NCI-H748 treated with DMSO at 0.1 percent for 48 hours (cell line): ENCODE data around the gene RHCE.
"Not testable (repeated sequence)": the region's sequence is repeated elsewhere in the genome, so short reads cannot be mapped to it uniquely, and the experiment has no call there.

Source experiments
- DNase-seq: peaks from one replicate; lab custom pipeline; 2025; lab: John Stamatoyannopoulos, UW

The RHCE gene

DNA sequence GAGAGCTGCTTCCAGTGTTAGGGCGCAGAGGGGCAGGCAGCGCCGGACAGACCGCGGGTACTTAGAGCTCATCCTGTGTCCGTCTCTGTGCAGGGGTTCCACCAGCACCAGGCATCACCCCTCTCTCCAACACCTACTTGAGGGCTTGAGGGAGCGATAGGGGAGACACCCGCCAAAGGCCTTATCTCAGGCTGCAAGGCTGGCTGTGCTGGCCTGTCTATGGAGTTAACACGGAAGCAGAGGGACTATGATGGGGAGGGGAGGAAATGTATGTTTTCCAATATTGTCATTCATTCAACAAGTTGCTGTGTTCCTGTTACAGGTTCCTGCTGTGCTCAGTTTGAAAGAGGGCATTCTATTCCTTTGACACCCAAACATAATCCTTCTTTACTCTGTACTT is at the start of gene RHCE:
RHCE (minus strand) TSS at position 111 of the 400 bp plus-strand sequence; CDS start at position 72, 39 bp downstream.
- not testable (repeated sequence) for DNase-seq

DNA sequence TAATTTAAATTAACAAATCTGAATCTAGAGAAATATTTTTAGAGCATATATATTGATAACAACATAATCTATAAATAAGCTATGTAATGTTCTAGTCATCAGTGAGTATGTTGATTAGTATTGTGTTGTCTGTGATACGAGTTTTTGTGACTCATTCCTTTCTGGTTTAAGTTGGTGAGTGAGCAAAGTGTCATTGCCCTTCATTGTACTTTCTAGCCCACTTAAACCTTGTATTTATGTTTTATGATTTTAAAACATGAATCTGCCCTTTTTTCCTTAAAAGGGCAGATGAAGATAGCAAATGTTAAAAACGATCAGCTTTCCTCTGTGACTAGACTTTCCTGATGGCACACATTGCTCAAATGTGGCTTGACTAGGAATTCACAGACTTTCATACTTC is 48.6 kb upstream of the RHCE start:
- DNase-seq, result no peak

DNA sequence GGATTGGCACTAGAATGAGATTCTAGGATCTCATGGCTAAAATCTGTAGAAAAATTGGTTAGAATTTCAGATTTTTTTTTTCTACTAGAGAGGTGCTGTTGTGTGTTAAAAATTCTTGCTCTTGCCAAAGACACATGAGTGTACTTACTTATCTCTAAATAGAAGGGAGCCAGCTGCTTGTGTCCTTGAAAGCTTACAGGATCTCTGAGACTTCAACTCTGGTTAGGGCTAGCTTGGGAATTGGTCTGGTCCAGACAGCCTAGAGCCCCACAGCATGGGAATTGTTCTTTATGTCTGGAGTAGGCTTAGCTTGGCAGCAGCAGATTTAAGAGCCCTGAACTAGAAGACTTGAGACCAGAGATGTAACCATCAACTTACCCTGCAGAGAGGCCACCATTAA is 47.4 kb upstream of the RHCE start:
- no peak for DNase-seq

DNA sequence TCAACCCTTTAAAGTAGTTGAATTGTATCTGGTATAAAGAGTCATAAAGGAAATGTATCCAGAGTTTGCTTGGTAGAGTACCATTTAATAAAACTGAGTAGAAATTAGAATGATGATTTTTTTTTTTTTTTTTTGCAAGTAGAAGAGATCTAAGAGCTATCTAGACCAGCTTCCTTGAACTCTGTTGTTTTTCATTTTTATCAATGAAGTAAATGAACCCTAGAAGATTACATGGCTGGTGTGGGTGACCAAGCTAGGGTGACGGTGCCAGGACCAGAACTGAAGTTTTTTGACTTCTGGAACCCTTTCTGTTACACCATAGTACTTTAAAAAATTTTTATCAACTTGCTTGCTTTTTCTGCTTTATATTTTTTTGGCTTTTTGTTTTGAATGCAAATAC is 47.0 kb upstream of the RHCE start:
- DNase-seq, result no peak

DNA sequence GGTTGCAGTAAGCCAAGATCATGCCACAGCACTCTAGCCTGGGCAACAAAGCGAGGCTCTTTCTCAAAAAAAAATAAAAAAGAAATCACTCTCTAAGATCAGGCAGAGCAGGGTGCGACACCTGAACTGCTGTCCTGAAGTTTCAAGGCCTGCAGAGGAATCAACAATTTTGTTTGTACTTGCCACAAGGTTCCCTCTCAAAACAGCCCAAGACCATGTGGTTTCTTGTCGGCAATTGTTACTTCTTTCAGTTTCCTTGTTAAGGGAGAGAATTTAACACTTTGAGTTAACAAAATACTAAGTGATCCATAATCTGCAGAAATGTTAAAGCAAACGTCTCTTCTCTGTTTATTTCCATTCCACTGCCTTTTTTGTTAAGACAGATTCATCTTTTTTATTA is 46.6 kb upstream of the RHCE start:
- no peak for DNase-seq

DNA sequence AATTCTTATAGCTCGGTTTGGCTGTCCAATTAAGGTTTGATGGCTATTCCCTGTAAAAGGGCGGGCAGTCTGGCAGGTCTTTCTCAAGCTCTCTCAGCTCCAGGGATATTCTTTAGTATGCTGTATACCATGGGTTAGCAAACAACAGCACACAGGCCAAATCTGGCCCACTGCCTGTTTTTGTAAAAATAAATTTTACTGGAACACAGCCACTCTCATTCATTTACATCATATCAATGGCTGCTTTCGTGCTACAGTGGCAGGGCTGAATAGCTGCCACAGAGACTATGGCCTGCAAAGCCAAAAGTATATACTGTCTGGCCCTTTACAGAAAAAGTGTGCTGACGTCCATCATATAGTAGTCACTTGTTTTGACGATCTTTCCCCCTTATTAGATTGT is 42.1 kb upstream of the RHCE start:
- no peak for DNase-seq

DNA sequence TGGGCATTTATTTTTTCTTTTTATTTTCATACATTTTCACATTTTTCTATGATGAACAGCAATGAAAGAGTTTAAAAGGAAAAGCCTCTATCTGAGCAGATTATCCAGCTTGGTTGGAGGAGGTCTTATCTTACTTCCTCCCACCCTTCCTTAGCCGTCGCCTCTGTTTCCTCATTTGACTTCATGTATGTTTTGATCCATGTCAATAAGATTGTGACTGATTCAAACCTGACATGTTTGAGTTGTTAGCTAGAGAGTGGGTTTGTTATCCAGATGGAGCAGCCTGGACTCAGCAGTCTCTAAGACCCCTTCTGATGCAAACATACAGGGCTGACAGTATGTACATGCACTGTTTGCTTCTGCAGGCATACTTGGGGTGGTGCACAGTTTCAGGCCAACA is 41.2 kb upstream of the RHCE start:
- DNase-seq, result no peak

DNA sequence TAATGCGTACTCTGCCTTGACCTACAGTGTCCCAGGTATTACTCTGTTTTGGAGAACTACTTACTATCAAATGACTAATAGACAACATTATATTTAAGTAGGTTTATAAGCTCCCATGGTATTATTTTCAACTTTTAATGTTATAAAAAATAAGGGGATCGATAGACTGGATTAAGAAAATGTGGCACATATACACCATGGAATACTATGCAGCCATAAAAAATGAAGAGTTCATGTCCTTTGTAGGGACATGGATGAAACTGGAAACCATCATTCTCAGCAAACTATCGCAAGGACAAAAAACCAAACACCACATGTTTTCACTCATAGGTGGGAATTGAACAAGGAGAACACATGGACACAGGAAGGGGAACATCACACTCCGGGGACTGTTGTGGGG is 40.2 kb upstream of the RHCE start:
- DNase-seq, result not testable (repeated sequence)

DNA sequence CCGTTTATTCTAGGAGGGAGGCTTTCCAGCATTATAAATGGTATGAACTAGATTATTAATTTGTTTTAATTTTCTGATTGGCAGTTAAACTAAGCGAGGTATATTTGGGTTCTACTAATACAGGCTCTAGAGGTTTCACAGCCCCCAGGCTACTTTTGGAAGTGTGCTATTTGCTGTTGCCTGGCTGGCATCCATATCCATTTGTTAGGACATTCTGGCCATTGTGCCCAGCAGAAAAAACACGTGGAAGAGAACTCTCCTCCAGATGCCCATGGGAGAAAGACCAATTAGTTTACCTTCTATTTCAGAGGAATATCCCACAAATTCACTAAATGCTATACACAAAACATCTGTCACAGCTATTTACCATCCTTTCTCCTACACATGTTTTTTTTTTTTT is 39.4 kb upstream of the RHCE start:
- no peak for DNase-seq

DNA sequence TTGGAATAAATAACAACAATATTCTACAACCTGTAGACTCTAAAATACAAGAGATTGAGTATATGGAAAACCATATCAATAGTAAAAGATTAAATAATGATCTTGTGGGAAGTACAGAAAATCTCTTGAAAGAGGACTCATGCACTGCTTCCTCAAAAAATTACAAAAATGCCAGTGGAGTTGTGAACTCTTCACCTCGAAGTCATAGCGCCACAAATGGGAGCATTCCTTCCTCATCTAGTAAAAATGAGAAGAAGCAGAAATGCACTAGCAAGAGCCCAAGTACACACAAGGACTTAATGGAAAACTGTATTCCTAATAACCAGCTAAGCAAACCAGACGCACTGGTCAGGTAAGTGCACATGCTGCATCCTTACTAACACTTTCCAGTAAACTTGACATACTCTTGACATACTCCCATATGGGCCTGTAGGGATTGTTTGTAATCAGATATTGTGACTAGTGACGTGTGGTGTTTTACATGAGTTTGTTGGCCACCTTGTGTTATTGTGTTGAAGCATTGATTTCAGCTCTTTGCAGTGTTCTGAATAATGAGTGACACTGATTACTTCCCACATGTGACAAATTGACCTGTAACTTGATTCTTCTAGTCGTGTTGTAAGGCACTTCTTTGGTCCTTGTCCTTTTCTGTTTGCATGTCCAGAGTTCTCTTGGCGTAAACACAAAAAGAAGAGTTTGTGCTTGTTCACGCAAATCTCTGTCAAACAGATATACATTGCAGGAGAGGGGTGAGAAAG is 38.1 kb upstream of the RHCE start:
- DNase-seq, result no peak

DNA sequence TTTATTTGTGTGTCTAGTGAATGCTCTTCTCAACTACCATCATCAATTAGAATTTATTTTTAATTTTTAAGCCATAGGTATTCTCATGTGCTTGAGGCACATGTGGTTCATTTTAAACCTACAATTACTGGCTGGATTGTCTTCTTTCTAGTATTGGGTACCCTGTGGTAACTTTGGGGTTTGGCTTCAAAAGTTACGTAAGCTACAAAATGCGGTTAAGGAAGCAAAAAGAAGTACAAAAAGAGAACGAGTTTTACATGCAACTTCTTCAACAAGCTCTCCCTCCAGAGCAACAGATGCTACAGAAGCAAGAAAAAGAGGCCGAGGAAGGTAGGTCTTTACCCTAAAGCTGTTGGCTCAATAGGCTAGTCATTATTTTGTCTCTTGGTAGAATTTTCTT is 35.9 kb upstream of the RHCE start:
- DNase-seq, result no peak

DNA sequence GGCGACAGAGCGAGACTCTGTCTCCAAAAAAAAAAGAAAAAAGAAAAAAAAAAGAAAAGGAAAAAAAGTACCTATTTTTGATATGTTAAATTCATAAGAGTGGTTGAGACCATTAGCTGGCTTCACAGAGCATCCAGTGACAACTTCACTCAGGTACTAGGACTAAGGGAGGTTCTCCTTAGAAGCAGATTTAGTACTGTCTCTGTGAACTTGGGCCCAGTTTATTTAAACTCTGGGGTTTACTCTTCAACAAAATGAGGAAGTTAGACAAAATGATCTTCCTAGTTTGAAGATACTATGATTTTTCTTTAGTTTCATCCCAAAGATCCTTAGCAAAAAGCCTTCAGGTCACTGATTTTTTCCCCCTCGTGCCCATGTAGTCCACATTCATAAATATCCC is 31.3 kb upstream of the RHCE start:
- DNase-seq, result no peak

DNA sequence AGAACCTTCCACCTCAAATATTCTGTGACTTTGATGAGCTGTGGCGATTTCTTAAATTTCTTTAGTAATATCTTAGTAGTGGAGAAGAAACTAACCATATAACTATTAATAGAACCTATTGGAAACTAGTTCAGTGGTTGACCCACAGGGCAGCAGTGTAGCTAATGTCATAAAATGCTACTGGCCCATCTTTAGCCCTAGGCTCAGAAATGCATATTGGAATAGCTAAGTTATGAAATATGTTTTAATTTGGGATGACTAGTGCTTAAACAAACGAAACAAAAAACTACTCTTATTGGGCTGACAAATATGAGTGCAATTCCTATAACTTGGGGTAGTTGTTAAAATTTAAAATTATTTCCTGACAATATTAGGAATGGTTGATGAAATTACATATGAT is 30.3 kb upstream of the RHCE start:
- DNase-seq, result no peak

DNA sequence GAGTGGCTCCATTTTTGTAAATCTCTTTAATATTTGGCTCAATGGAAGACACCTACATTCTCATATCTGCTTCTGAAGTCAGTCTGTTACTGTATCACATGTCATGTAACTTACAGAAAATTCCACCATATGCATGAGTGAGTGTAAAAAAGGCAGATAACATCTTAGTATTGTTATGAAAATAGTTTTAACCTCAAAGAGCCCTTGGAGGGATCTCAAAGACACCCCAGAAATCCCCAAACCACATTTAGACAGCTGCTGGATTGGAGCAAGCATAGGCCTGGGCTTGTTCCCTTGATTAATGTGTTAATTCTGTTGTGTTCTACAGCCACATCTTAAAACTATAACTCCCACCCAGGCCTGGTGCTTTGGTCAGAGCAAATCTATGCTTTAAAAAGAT is 26.9 kb upstream of the RHCE start:
- DNase-seq, result no peak

DNA sequence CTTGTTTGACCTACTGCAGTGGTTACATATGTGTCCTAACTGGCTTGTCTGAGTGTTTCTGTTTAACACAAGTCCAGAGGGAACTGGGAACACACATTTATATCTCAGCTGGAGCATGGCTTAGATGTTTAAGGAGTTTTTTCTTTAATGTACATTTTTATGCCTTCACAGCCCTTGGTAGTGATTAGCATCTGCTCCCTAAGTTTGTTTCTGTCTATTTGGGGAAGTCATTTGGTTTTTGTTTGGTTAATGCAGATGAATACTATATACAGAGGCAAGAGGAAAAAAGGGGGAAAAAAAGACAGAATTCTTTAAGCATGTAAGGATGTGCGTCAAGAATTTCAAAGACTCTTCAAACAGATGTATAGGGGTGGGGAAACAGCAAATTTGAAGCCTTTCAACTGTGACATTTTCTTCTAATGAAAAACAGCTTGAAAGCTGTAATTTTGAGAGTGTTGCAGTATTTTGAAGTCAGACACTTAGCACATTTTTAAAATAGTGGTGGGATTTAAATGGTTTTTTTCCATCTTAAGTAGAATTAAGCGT is 25.4 kb upstream of the RHCE start:
- DNase-seq, result no peak

DNA sequence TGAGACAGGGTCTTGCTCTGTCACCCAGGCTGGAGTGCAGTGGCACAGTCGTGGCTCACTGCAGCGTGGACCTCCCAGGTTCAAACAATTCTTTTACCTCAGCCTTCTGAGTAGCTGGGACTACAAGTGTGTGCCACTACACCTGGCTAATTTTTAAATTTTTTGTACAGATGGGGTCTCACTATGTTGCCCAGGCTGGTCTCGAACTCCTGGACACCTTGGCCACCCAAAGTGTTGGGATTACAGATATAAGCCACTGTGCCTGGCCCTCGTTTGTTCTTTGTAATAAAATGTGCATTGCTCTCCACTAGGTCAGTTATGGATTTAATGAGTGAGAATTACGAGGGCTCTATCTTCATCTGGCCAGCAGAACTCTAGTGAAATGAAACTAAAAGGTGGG is 24.0 kb upstream of the RHCE start:
- not testable (repeated sequence) for DNase-seq

DNA sequence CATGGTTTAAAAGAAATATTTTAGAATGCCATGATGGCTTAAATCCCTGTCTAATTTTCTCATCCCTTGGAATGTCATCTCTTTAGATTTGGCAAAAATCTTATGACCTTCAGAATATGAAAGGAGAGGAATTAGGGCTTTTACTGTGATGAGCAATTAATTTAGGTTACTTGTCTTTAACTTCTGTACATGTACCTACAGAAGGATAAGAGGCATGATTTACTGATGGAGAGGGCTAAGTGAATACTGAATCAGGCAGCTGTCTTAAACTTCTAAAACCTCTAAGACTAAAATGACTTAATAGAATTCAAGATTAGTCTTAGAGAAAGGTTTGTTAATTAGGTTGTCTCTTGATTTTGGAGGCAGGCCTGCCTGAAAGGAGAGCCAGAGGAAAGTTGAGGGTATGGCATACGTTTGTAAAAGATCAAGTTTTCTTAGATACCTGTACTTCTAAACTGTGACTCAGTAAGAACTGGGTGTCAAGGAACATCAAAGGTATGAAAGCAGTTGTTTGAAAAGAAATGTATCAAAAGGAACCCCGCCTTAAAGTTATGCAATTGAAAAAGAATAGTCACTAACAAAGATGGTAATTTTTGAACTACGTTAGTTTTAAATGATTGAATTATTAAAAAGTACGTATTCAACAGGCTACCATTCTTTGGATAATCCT is 22.5 kb upstream of the RHCE start:
- DNase-seq, result no peak

DNA sequence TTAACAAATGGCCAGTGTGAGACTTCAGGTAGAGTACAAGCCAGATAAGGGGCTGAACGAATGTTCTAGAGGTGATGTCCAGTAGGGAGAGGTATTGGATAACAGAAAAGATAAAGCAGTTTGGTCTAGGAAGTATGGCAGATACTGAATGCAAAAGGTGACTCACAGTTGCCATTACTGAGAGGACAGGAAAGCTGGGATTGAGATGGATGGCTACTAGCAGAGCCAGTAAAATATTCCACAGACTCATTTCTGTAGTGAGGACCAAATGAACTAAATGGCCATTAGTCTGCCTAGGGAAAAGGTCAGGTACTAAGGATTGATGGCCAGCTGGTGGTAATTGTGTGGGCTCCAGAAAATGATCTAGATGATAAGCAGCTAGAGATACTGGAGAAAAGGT is 21.6 kb upstream of the RHCE start:
- no peak for DNase-seq

DNA sequence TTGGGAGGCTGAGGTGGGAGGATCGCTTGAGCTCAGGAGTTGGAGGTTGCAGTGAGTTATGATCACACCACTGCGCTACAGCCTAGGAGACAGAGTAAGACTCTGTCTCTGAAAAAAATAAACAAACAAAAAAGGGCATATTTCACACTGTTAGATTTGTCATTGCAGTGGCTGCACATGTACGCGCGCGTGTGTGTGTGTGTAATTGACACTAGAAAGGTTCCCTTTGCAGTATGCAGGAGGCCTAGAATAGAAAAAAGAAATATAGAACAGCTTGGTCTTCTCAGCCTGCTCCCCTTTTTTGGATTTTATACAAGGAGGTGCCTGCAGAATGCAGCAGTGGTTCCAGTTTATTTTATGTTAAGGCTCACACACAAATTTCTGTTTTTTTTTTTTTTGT is 18.7 kb upstream of the RHCE start:
- no peak for DNase-seq

DNA sequence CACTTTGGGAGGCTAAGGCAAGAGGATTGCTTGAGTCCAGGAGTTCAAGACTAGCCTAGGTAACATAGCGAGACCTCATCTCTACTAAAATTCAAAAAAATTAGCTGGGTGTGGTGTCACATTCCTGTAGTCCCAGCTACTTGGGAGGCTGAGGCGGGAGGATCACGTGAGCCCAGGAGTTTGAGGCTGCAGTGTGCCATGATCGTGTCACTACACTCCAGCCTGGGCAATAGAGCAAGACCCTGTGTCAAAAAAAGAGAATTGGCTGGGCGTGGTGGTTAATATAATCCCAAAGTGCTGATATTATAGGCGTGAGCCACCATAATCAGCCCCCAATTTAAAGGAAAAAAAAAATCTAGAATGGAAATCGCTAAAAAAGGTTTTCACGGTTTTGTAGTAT is 17.0 kb upstream of the RHCE start:
- DNase-seq, result no peak

DNA sequence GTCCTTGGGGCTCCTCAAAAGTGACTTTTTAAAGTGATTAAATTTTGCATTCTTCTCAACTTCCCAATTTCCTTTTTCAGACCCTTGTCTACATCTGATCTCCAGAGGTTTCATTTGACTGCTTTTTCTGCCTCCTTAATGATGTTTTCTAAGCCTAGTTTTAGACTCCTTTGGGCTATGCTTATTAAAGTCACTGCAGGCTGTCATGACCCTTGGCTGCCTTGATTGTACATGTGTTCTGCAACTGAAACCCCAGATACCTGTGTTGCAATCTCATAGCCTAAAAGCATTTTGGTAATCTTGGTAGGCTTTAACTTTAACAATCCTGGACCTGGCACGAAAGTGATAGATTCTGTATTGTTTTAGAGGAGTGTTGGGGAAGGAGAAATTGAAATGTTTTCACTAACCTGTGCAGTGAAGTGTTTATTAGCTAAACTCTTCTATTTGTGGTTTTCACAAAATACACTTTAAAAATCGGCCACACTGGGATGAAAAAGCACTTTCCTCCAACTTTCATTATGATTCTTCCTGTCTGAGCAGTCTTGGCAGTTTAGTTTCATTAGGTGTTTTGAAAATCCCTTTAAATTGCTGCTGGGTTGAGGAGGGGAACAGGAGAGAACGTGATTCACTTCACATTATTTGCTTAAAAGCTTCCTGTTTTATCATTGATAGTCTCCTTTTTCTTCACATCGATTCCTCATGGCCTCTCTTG is 14.9 kb upstream of the RHCE start:
- no peak for DNase-seq

DNA sequence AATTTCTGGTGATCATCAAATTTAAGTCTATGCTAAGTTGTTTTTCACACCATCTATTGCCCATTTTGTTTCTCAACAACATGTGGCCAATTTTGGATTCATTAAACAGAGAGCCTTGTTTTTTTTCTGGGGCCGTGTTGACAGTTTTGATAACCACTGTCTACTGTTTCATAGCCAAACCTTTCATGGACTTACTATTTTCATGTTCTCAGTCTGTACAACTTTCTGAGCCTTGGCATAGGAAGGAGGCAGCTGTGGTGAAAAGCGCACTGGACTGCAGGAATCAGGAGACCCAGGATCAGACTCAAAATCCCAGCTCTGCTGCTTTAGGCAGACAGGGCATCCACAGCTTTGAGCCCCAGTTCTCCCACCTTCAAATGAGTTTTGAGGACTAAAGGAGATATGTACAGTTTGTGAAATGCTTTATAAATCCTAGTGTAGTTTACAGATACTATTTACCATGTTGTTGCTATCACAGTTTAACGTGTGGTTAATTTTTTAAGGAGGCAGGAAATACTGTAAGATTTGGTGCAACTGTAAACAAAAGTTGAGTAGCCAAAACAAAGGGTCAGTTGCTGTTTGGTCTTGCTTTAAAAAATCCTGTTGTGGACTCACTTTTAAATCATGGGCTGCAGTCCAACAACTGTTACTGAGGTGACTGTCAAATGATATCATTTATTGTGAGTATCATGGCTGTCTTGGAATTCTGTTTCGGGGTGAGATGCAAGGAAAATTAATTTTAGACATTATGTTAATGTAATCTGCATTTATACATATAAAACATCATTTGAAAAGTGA is 13.0 kb upstream of the RHCE start:
- no peak for DNase-seq
